Right ventricle myocardium inferior (tissue), 1 donor: Measurements from ENCODE around the gene CFTR. TPM values are rescaled to one million over a fixed set of nuclear protein-coding genes. Genes with fewer than 3 reads are reported as not detected.

Source experiments
- ATAC-seq: fragments of 200-7000 bp; cut with Tn5 transposase; one replicate; pipeline ENCODE4 v1.9.1; 2020; ENCODE audit warnings: mild to moderate bottlenecking, moderate library complexity
- DNase-seq: peaks from one replicate; pipeline ENCODE4 v3.0.0; 2021; ENCODE audit errors: missing footprints
- intact Hi-C: fragments of 100-400 bp; cut with DNase I; formaldehyde crosslinking; loops from one replicate; pipeline ENCODE4 v1.11.0; 2022
- total RNA-seq: library from RNA; stranded (reverse); fragmentation: NEBNext Ultra II Directional; extraction: Animal tissue kit (Norgen Biotek cat#: 25700); gene quantifications from one replicate; pipeline ENCODE4 v1.2.1, GENCODE V29; 2021
- donor health status: DM: no; HTN: yes; CAD: no; lungs with severe emphysema.

Gene CFTR
- total RNA-seq, 1 donor from 2014 or later, result 0.87 TPM

DNA sequence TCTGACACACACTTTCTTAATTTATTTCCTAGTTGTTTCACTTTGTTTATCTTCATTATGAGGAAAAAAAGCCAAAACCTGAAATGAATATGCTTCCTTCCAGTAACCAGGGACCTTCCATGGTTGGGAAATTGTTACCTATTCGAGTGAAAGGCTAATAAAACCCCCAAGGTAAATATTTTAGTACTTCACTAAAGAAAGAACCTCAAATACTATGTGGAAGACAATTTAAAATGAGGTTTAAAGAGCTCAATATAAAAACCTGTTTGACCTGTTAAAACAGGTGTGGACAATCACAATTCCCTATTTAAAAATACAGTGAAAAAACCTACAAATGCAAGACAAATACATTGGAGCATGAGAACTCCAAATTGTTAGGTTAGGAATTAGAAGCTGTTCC is 192.6 kb downstream of the CFTR start:
- ATAC-seq (no peak), DNase-seq (no peak)
- intact Hi-C loops, result no loop called here

DNA sequence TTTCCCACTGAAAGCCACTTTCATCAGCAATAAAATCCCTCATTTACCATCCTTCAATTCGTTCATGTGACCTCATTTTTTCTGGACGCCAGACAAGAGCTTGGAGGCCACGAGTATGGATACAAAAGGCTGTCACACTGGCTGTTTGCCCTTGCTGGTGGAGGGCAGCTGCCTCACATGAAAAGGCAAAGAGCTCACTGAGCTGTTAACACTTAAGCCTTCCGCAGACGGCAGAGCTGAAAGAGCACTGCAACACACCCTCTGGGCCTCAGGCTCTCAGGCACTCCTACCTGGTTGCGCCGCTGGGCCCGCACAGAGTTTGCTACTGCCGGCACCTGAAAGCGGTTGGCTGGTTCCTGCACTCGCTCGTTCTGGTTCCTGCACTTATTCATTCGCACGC is 193.5 kb downstream of the CFTR start:
- DNase-seq, result no peak
- intact Hi-C loops, result no loop called here
- peak; percentile 54 for ATAC-seq

DNA sequence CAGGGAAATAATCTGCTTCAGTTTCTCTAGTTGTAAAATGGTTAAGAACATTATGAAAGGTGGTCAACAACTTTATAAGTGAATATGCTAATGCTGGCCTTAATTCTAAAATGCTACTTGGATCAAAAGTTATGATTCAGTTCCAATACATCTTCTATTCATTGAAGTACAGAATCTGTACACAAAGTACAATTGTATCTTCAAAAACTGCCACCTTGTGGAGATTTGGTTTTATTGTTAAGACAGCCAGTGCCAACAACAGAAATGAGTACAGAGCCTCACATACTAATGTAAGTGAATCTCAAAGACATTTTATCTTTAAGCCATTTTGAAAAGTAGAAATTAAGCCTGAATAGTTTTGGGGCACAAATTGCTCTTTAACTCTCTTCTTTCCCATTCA is 194.0 kb downstream of the CFTR start:
- ATAC-seq, result no peak
- no peak for DNase-seq
- intact Hi-C loops, result no loop called here

DNA sequence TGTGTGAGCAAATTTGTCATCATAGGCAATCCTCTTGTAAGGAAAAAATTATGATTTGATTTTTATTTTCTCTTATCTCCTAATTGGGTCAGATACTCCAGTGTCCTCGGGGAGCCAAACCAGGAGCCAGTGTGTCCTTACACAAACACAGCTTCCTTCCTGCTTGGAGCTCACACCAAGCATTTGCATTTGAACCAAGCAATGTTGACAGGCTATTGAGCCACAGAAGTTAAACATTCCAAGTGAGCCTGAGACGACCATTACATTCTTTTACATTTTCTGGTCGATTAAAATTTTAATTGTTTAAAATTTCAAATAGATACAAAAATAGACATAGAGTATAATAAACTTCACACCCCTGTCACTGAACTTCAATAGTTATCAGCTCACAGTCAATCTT is 194.8 kb downstream of the CFTR start:
- intact Hi-C loops, result no loop called here
- DNase-seq (no peak), ATAC-seq (no peak)

DNA sequence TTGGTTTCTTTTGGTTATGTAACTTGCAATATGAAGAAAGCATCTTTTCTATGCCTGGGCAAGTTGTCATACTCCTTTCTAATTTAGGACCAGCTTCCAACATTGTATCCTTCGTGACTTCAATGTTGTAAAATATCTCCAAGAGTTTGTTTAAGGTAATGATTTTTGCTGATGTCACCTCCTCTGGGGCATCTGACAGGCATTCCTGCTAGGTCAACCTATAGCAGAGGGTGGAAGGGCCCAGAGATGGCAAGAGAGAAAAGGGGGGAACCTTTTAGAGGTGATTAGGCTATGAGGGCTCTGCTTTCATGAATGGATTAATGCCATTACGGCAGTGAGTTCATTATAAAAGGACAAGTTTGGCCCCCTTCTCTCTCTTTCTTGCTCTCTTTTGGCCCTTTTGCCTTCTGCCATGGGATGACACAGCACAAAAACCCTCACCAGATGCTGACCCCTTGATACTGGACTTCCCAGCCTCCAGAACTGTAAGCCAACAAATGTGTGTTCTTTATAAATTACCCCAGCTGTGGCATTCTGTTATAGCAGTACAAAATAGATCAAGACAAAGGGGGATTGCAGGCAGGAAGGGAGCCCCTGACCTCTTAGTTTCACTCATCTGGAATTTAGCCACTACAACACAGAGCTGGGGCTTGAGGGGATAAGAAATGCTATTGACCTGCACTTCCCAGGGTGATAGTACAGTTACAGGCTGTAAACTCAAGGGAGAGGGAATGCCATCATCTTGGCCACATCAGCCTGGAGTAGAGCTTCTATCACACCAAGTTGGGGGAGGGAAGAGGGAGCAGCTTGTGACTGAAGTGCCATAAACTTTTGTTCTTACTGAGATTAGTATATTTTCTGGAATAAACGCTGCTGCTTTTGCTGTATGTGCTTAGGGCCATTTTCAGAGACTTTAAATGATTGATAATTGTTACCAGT is 195.9 kb downstream of the CFTR start:
- intact Hi-C loops, result no loop called here
- DNase-seq, result no peak
- ATAC-seq, result peak; percentile 37

DNA sequence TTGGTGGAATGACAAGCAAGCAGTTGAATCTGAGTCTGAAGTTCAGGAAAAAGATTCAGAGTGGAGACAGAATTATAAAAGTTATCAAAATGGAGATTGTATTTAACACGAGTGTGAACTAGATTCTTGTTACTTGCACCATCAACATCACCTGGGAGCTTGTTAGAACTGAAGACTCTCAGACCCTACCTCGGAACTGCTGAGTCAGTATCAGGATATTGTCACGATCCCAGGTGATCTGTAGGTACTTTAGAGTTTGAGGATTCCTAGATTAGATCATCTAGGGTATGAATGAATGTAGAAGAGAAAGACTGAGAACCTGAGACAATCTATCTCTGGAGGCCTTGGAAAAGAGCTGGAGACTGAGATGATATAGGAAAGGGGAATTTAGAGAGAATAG is 199.3 kb downstream of the CFTR start:
- intact Hi-C loops, result no loop called here
- ATAC-seq (no peak), DNase-seq (no peak)

DNA sequence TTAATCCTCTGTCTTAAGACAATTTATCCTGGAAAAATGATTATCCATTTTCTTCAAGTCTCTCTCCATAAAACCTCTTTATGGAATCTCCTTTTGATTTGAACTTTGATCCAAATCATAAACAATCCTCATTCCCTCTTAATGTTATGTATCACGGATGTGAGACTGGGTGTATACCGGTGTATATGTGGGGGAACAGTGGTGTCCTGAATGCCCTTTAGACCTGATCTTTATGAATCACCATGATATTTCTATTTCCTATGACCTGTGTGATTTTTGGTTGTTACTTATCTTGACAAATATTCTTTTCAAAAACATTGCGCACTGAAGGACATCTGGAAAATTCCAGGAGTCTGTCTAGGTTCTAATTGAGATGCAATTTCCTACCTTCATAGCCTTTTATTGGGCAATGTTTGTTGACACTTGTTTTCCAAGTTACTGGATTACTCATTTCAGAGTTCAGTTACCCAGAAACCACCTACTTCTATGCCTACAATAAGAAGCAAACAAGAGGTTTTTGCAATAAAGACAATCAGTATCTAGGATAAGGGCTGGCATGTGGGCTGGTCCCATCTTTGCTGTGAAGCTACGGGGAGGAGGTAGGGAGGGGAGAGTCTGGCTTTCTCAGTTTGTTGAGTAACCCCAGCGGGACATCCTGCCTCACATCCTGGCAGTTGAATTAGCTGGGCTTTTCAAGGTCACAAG is 203.0 kb downstream of the CFTR start:
- no peak for ATAC-seq
- intact Hi-C loops, result no loop called here
- no peak for DNase-seq

DNA sequence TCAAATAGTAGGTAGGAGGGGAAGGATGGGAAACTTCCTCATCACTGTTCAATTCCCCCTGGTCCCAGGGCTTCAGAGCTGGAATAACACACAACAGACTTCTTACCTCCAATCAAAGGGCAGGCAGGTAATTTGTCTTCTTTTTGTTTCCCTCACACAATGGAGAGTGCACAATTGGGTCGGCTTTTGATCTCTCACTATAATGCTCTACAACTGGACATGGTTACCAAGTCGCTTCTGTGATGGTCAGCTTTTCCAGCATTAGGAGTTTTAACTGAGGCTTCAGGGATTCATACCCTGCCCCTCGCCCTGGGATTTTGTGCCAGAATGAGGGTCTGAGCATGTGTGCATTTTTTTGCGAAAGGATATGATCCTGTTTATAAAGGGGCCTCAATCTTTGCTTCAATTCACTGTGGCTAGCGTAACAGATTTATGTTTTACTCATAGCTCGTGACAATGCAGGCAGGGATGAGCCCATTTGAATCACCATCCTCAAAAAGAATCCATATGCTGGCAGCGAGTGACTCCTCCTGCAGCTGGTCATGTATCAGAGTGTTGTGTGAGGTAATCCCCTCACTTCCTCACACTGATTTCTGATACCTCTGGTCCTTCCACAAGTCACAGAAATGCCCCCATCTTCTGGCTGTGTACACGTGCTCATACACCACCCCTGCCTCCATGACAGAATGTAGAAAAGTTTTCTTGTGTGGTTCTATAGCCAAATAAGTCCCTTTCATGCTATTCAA is 203.8 kb downstream of the CFTR start:
- ATAC-seq, result no peak
- intact Hi-C loops, result no loop called here

DNA sequence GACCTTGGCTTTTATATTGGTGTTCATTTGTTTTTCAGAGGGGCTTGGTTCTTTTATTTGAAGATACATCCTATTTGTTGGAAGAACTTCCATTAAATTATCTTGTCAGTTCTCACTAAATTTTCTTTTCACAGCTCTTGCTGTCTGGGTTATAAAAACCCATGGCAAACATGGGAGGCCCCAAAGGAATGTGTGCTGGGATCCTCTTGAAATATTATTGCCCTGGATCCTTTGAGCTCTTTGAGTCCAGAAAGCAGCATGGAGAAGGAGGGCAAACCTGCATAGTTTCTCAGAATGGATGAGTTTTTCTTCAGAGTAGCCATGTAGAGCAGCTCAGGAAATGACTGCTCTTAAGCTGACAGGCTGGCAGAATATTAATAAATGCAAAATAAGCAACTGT is 206.0 kb downstream of the CFTR start:
- intact Hi-C loops, result no loop called here
- ATAC-seq (no peak), DNase-seq (no peak)

More for the DNA sequence above, 203.8 kb downstream of the CFTR start:
- no peak for DNase-seq

DNA sequence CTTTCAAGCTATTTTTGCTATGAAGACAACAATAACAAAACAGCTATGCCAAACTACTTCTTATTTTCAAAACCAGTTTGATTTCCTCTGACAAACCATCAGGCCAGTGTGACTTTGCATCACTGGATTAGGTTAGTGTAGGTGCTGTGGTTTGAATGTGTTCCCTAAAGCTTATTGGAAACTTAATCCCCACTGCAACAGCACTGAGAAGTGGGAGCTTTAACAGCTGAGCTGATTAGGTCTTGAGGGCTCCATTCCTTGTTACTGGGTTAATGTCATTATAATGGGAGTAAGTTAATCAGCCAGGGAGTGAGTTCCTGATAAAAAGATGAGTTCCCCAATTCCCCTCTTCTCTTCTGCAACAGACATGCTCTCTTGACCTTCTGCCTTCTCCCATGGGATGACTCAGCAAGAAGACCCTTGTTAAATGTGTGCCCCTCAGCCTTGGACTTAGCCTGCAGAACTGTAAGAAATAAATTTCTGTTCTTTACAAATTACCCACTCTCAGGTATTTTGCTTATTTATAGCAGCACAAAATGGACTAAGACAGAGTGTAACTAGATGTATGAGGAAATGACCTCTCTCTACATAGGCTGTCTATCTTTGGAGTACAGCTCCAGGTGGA is 206.6 kb downstream of the CFTR start:
- ATAC-seq (no peak), DNase-seq (no peak)
- intact Hi-C loops, result no loop called here

DNA sequence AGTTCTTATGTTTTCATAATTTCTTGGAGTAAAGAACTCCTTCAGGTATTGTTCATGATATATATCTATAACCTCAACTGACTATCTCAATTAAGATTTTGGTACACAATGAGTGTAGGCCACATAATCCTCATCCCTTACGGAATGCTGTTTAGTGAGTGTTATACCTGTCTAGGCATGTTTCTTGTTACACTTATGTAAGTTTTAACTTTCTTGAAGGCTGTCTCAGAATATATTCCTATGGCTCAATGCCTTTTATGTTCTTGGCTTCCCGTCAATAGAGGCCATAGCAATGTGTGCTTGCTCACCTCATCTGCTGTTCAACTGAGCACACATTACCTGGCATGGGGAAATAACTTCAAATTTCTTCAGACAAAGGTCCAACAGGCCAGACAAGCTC is 208.3 kb downstream of the CFTR start:
- ATAC-seq (no peak), DNase-seq (no peak)
- intact Hi-C loops, result no loop called here

DNA sequence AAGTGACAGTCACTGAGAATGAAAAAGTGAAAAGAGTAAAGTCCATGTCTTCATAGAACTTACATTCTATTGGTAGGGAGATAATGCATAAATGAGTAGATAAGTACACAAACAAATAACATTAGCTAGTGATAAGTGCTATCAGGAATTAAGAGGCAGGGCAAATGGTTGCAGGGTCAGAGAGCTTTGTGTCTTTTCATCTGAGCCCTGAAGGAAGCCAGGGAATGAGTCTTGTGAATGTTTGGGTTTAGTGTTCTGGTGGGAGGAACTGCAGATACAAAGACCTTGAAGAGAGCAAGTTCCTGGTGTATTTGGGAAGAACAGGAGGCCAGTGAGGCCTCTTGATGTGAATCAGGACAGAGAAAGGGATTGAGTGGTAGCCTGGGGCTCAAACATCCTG is 209.6 kb downstream of the CFTR start:
- DNase-seq (no peak), ATAC-seq (no peak)
- intact Hi-C loops, result no loop called here

DNA sequence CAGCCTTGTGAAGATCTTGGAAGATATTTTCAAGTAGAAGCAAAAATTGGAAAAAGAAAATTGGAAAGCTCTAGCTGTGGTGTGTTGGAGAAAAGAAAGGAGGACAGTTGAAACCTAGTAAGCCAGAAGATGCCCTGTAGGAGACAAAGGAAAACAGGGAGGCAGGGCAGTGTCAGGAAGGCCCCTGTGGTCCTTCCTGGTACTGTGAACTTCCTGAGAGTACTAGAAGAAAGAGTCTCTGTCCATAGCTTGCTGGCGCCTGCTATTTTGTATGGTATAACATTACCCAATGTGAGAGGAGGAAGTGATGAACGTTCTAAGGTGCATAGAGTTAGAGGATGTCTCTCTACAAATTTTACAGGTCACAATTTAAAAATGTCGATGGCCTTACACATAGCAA is 210.3 kb downstream of the CFTR start:
- ATAC-seq (no peak), DNase-seq (no peak)
- intact Hi-C loops, result no loop called here

DNA sequence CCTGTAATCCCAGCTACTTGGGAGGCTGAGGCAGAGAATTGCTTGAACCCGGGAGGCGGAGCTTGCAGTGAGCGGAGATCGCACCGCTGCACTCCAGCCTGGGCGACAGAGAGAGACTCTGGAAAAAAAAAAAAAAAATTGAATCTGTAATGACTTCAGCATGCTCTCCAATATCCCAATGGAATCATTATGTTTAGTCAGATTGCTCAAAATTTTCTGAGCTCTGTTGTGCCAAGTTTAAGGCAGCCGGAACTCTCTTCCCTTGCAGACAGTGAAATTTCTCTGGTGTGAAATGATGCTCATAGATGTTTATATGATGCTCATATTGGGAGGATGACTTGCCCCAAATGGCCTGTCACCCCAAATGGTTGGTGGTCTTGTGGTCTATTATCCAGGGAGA is 212.5 kb downstream of the CFTR start:
- DNase-seq (no peak), ATAC-seq (no peak)
- intact Hi-C loops, result no loop called here

DNA sequence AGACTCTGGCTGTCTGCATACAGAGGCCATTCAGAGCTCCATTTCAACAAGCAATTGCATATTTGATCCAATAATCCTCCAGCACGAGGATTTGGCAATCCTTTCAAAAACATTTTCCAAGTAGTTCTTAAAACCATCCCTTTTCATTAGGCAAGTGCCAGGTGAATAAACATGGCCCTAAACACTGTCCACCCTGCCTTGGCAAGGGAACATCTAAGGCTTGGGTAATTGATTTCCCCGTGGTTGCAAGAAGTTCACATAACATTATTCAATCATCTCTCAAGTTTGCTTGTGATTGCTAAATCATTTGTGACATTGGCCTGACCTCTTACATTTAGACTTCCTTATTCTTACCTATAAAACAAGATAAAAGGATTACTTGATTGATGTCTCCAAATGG is 218.2 kb downstream of the CFTR start:
- DNase-seq (no peak), ATAC-seq (no peak)
- intact Hi-C loops, result no loop called here

DNA sequence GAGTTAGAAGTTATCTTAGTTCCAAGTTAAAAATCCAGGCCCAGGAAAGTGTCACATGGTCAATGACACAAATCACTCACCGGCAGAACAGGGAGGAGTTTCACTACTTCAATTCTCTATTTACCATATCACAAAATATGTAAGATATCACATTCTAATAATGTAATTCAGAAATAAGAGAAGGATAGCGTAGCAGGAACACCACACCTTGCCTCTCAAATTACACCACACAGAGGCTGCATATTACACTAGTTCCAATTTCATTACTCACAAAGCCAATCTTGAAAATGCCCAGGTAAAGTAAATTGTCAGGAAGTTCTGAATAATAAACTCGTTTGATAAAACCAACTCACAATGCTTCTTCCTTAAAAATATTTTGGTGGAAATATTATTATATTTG is 224.2 kb downstream of the CFTR start:
- DNase-seq (no peak), ATAC-seq (no peak)
- intact Hi-C loops, result no loop called here

DNA sequence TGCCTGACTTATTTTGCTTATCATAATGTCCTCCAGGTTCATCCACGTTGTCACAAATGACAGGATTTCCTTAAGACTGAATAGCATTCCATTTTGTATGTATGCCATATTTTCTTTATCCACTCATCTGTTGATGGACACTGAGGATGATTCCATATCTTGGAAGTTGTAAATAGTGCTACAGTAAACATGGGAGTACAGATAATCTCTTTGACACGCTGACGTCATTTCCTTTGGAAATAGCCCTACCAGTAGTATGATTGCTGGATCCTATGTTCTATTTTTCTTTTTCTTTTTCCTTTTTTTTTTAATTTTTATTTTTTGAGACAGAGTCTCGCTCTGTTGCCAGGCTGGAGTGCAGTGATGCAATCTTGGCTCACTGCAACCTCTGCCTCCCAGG is 225.8 kb downstream of the CFTR start:
- DNase-seq (no peak), ATAC-seq (no peak)
- intact Hi-C loops, result no loop called here

DNA sequence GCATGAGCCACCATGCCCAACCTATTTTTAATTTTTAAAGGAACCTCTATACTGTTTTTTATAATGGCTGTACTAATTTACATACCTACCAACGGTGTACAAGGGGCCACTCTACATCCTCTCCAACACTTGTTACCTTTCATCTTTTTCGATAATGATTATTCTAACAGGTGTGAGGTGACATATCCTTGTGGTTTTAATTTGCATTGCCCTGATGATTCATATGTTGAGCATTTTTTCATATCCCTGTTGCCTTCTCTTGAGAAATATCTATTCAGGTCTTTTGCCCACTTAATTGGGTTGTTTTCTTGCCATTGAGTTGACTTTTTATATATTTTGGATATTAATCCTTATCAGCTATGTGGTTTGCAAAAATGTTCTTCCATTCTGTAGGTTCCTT is 226.4 kb downstream of the CFTR start:
- intact Hi-C loops, result no loop called here
- ATAC-seq (no peak), DNase-seq (no peak)

DNA sequence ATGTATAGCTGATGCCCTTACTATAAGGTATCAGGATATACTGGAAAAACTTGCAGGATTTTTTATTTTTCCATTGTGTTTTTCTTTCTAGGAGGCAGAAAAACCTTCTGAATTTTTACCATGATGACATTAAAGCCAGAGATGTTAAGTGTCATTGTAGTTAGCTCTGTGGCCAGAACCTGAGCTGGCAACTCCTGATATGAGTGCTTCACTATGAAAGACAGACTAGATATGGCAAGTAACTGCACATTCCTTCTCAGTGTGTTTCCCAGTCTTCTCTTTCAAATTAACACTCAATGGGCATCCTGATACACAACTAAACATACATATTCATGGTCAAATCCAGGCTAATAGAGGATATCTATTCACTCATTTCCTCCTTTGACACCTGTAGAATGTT is 227.3 kb downstream of the CFTR start:
- ATAC-seq, result no peak
- no peak for DNase-seq
- intact Hi-C loops, result no loop called here
